DMS114 treated with DMSO at 0.1 percent for 48 hours (cell line): ENCODE results near the gene KNL1.

ENCODE experiments used
- DNase-seq: peaks from one replicate; lab custom pipeline; 2025; ENCODE audit not compliant: unreplicated experiment; lab: John Stamatoyannopoulos, UW

Gene KNL1

DNA sequence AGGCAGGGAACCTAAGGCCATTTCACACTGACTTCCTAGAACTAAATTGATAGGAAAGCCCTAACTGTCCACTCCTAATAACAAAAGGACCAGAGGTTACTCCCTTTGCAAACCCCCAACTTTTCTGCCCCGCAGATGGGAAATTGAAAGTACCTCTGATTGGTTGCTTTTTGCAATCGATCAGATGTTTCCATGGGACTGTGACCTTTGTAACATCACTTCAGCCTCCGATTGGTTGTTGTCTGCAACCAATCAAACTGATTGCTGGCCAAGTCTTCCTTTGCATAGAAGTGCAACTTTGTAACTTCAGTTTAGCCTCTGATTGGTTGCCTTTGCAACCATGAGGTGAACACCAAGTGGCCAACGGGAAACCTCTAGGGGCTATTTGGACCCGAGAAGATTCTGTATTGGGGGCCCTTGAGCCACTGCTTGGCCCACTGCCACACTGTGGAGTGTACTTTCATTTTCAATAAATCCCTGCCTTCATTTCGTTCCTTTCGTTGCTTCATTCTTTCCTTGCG, 11.3 kb upstream of the KNL1 start:
- peak; percentile 61 for DNase-seq

- no peak for DNase-seq
These were observed 9.9 kb upstream of the KNL1 start for GRCh38 chr15:40584191-40584590.

- DNase-seq, result no peak
These were observed 3.4 kb upstream of the KNL1 start for GRCh38 chr15:40590667-40591050.

DNA sequence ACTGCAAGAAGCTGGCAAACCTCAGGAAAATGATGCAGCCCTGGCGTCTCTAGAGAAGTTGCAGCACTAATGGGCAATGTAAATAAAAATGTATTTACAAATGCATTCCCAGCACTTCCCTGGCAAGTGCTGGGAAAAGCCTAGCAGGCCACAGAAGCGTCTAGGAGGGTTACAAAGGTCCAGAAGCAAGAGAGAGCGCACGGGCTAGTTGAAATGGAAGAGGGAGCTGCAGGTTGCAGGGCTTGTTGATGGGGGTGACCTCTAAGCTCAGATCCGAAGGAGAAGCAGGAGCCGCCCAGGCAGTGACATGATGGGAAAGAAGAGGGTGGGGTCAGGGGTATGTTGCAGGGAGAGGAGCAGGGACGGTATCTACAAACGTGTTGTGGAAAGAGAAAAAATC, 2.7 kb upstream of the KNL1 start:
- no peak for DNase-seq

- DNase-seq, result no peak
These were observed 884 bp upstream of the KNL1 start for GRCh38 chr15:40593165-40593564.

GRCh38 chr15:40594429-40594836, 384 bp downstream of the KNL1 start:
- peak; percentile 67 for DNase-seq

GRCh38 chr15:40595219-40595618, 1.2 kb downstream of the KNL1 start:
- no peak for DNase-seq

DNA sequence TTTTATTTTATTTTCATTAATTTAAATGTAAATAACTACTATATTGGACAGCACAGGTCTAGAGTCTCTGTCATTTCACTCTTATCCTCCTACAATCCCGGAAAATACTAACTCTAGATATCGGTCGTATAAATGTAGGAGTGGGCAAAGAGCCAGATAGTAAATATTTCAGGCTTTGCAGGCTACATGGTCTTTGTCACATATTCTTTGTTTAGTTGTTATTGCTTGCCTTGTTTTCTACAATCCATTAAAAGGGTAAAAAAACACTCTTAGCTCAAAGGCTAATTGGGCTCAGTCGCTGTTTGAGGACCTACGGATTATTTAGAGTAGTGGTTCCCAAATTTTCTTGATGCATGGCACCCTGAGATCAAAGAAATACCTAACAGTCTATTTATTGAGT, 1.7 kb downstream of the KNL1 start:
- no peak for DNase-seq

GRCh38 chr15:40597024-40597423, 3.0 kb downstream of the KNL1 start:
- DNase-seq, result no peak

DNA sequence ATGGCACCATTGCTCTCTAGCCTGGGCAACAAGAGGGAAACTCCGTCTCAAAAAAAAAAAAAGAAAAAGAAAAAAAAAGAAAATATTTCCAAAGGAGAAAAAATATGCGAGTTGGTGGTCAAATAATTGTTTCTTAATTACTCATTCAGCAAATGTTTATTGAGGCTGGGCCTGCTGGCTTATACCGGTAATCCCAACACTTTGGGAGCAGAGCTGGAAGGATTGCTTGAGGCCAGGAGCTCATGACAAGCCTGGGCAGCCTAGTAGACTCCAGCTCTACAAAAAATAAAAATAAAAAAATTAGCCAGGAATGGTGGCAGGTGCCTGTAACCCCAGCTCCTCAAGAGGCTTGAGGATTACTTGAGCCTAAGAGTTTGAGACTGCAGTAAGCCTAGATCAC, 4.1 kb downstream of the KNL1 start:
- no peak for DNase-seq

DNA sequence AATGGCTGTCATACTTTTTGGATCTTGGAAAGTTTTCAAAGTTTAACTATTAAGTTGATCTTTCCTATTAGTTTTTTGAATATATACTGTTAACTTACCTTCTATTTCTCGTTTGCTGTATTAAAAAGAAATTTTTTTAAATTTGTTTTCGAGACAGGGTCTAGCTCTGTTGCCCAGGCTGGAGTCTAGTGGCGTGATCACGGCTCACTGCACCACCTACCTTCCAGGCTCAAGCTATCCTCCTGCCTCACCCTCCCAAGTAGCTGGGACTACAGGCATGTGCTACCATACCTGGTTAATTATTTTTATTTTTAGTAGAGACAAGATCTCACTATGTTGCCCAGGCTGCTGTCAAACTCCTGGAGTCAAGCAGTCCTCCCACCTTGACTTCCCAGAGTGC, 4.6 kb downstream of the KNL1 start:
- no peak for DNase-seq

DNA sequence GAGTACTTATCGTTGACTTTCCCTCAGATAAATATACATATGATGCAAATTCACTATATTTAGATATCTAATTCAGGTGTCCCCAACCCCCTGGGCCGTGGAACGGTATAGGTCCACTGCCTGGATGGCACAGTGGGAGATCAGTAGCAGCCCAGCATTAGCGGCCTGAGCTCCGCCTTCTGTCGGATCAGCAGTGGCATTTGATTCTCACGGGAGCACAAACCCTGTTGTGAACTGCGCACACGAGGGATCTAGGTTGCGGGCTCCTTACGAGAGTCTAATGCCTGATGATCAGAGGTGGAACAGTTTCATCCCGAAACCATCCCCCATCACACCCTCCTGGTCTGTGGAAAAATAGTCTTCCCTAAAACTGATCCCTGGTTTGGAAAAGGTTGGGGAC, 6.9 kb downstream of the KNL1 start:
- DNase-seq, result no peak

DNA sequence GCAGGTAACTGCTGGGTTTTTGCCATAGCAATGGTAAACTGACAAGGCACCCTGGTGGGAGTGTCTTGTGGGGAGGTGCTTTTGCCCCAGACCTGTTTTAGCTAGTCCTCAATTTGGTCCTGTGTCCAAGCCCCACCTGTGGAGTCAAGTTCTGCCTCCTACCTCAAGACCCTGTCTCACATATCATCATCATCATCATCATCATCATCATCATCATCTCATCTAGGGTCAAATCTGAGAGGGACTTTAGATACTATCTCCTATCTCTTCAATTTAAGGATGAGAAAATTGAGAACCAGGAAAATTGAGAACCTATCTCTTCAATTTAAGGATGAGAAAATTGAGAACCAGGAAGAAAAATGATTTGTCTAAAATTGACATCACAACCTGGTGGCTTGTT, 9.9 kb downstream of the KNL1 start:
- no peak for DNase-seq

- no peak for DNase-seq
These were observed 19.0 kb downstream of the KNL1 start for GRCh38 chr15:40613080-40613479.

DNA sequence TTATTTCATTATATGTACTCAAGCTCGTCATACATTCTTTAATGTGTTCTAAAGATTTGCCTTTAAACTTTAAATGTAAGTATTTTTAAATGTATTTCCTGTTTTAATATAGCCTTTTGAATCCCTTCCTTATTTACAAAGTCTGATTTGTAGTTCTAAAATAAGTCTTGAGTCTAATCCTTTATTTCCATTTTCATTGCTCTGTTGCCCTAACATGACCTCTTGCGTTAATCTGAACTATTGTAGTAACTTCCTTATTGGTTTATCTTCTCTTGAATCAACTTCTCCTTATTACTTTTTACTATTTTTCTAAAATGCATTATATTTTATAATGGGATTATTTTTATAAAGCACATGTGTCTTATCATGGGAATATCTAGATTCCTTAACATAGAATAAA, 24.0 kb downstream of the KNL1 start:
- no peak for DNase-seq

DNA sequence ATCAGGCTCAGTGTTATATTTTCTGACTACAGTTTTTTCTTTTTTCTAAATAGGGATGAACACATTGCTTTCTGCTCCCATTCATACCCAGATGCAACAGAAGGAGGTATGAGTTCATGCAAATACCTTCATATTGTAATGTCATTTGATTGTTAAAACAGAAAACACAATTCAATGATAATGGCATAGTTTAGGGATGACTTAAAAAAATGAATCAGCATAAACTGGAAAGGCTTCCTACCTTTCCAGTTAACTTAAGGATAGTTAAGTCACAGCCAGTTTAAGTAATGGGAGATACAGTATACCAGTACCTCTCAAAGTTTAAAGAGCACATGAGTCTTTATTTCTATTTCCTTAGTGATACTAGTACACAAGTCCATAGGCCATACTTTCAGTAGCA, 24.9 kb downstream of the KNL1 start:
- no peak for DNase-seq

DNA sequence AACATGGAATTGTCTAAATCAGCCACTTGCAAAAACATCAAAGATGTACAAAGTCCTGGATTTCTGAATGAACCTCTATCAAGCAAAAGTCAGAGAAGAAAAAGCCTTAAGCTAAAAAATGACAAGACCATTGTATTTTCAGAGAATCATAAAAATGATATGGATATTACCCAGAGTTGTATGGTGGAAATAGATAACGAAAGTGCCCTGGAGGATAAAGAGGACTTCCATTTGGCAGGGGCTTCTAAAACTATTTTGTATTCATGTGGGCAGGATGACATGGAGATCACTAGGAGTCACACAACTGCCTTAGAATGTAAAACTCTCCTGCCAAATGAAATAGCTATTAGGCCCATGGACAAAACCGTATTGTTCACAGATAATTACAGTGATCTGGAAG, 29.3 kb downstream of the KNL1 start:
- no peak for DNase-seq

GRCh38 chr15:40630313-40630712, 36.3 kb downstream of the KNL1 start:
- DNase-seq, result no peak

DNA sequence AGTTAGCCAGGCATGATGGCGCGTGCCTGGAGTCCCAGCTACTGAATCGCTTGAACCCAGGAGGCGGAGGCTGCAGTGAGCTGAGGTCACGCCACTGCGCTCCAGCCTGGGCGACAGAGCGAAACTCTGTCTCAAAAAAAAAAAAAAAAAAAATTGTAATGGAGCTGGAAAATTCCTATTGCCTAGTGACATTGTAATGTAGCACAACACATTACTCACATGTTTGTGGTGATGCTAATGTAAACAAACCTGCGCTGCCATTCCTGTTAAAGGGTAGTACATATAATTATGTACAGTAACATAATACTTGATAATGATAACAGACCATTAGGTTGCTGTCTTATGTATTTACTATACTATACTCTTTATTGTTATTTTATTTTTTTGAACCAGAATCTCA, 39.1 kb downstream of the KNL1 start:
- DNase-seq, result no peak

- no peak for DNase-seq
These were observed 43.2 kb downstream of the KNL1 start for GRCh38 chr15:40637221-40637745.

- DNase-seq, result no peak
These were observed 45.6 kb downstream of the KNL1 start for GRCh38 chr15:40639677-40640076.

DNA sequence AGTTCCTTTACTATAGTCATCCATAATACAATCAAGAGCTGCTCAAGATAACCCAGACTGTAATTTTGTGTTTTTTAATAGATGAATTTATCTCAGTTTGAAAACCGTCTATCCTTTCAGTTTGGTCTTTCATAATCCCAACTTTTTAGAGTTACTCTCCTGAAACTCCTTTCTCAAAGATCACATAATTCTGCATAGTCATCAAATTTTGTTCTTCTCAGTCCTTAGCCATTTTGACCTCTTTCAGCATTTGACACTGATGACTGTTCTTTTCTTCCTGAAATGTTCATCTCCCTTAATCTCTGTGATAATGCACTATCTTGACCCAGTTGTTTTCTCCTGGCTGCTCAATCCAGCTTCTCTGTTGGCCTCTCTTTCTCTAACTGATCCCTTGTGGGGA, 53.5 kb downstream of the KNL1 start:
- no peak for DNase-seq

DNA sequence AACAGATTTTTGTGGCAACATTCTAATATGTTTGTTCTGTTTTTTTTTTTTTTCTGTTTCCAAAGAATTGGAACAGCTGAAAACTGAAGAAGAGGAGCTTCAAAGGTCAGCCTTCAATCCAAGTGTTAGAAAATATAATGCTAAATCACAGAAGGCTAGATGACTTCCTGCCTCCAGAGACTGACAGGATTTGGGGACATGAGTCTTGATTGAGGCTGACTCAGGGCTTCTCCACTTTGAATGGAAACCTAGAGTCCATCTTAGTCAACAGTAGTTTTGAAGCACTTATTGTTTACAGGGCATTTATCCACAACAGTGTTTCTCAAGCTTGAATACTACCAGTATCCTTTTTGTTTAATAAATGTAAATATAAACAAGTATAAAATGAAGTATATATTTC, 56.4 kb downstream of the KNL1 start:
- no peak for DNase-seq

- no peak for DNase-seq
These were observed 66.6 kb downstream of the KNL1 start for GRCh38 chr15:40660686-40661085.
